Stimulated activated CD8-positive, alpha-beta memory T cell treated with anti-CD3 and anti-CD28 coated beads, Interleukin-7, amount 100 ng/mL, for 4 hours (primary cell): Measurements from ENCODE around the gene MTARC2.

Experiments used
- DNase-seq, 2 donors: peaks; one replicate each; pipeline ENCODE4 v3.0.0-alpha.2; 2020; ENCODE audit warnings: low read depth in 2 of 2

The MTARC2 gene

DNA sequence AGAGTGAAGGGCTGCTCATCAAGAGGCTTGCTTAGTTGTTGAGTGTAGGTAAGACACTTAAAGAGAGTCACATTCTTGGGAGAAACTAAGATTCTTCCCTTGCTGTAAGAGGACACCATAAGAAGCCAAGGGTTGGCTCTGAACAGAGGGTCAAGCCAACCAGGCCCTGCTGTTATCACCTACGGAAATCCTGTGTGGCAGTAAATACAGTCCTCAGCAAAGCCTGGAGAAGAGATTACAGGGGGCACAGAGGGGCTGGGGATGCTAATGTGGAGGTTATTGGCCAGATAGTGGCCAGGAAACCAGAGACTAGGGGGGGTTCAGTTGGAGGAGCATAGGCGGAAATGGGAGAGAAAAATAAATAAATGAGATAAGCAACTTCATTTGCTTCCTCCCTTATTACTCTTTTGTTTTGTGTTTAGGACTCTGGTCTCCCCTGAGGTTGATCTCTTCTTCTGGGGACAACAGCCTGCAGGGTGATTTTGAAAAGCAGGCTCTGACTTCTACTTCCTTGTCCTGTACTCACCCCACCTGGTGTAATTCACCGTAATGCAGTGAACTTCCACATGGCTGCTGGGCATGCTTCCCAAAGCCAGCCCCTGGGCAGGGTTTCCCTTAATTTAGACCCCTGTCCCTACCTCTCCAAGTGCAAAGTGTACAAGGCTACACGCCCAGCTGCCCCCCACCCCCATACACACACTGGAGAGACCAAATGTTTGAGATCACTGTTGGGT lies 79.5 kb downstream of the MTARC2 start:
- no peak for DNase-seq

DNA sequence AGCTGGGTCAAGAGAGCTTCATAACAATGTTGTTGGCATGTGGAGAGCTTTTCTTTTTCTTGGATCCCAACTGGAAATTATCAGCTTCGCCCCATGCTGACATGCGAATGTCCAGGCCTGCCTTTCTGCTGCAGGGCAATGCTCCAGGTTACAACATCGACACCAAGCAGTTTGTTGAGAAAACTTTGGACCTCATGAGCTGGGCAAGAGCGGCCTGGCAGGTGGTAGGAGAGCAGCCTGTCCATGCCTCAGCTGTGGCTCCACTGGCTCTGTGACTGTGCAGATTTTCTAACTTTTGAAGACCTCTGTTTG lies 80.0 kb downstream of the MTARC2 start:
- DNase-seq, result no peak

DNA sequence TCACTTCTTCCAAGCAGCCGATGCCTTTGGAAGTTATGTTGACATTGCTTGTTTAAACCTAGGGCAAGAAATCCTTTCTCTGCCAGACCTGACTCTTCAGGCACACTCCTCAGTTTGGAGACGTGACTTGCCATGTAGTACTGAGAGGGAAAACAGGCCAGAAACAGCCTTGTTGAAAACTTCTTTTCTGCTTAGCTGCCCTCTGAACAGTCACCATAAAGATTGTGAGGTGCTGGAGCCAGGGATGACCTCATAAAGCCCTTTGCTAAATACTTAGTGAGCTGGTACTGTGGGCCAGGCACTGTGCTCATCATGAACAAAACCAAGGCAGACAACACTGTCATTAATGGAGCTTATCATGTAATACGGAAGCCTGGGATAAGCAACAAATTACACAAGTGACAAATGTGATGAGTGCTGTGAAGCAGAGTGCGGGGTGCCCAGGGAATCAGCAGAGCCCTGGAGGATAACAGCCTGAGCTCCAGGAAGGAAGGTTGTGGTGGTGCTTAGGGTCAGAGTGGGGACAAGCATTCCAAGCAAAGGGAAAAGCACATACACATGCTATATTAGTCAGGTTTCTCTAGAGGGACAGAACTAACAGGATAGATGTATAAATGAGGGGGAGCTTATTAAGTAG lies 80.9 kb downstream of the MTARC2 start:
- DNase-seq, result no peak

DNA sequence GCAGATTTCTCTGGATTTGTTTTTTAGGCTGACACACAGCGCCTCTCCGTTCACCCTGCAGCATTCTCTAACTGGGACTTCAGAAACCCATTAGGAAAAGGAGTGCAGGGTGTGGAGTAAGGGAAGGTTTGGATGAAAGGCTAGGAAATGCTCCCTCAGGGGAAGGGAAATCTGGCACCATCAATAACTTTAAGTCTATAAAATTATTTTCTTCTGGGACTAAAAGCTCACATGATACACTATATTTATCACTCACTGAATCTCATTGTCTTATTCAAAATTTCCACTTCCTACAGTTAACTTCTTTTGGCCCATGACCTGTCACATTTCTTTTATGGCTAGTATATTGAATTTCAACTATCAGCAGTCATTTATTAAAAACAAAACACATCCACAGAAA lies 85.3 kb downstream of the MTARC2 start:
- no peak for DNase-seq
